Left ventricle myocardium inferior (tissue), 1 donor: ENCODE results near the gene ACTMAP. TPM values are rescaled to one million over a fixed set of nuclear protein-coding genes. Genes with fewer than 3 reads are reported as not detected.

Experiments
- DNase-seq: peaks from one replicate; pipeline ENCODE4 v3.0.0-alpha.2; 2020
- H3K27ac ChIP-seq: fragments of 200-600 bp; replicated peaks from 2 replicates; pipeline ENCODE4 v1.8.0; 2021
- H3K27me3 ChIP-seq: fragments of 200-600 bp; 2 replicates; pipeline ENCODE4 v1.8.0; 2021; ENCODE audit warnings: low read depth
- H3K36me3 ChIP-seq: fragments of 200-600 bp; 2 replicates; pipeline ENCODE4 v1.8.0; 2021
- H3K4me1 ChIP-seq: fragments of 200-600 bp; 2 replicates; pipeline ENCODE4 v1.8.0; 2021
- H3K4me3 ChIP-seq: fragments of 200-600 bp; 2 replicates; pipeline ENCODE4 v1.8.0; 2021; ENCODE audit warnings: mild to moderate bottlenecking, moderate library complexity
- H3K9me3 ChIP-seq: fragments of 200-600 bp; replicated peaks from 2 replicates; pipeline ENCODE4 v1.8.0; 2021
- CTCF ChIP-seq: fragments of 200-600 bp; IDR thresholded peaks from 2 replicates; pipeline ENCODE4 v1.8.0; 2021; ENCODE audit warnings: antibody characterized with exemption, mild to moderate bottlenecking, borderline replicate concordance
- intact Hi-C: fragments of 100-400 bp; cut with micrococcal nuclease; formaldehyde crosslinking; loops from one replicate; pipeline ENCODE4 v1.11.0; 2022
- total RNA-seq: library from RNA; stranded (reverse); fragmentation: NEBNext Ultra II Directional; extraction: Animal tissue kit (Norgen Biotek cat#: 25700); gene quantifications from one replicate; pipeline ENCODE4 v1.2.1, GENCODE V29; 2021
- donor health status: DM: no; HTN: yes; CAD: no; lungs with severe emphysema.

ACTMAP gene
- total RNA-seq, 1 donor from 2014 or later, result 7.4 TPM

- Histone ChIP-seq H3K4me1 (peaks cover 41% of the 10 kb centered on the region), H3K9me3 (no peaks in the 10 kb centered on the region), H3K4me3 (no peak overlapping the region), H3K27ac (peak overlapping the region; percentile 75), H3K27me3 (no peaks in the 10 kb centered on the region), H3K36me3 (peaks cover 50% of the 10 kb centered on the region)
- intact Hi-C loops, result no loop called here
- TF ChIP-seq CTCF, result no peak
- no peak for DNase-seq
Measured at GRCh38 chr19:40739871-40740703, 10.2 kb downstream of the ACTMAP start.

GRCh38 chr19:40739030-40739839 is 11.0 kb downstream of the ACTMAP start:
- H3K9me3 ChIP-seq, result no peaks in the 10 kb centered on the region
- H3K27me3 ChIP-seq, result no peaks in the 10 kb centered on the region
- H3K36me3 ChIP-seq, result peaks cover 58% of the 10 kb centered on the region
- peak overlapping the region; percentile 75 for H3K27ac ChIP-seq
- intact Hi-C loops, result no loop called here
- H3K4me3 ChIP-seq, result no peak overlapping the region
- TF ChIP-seq CTCF, result no peak
- H3K4me1 ChIP-seq, result peaks cover 41% of the 10 kb centered on the region
- DNase-seq, result no peak

- H3K36me3 ChIP-seq, result peaks cover 79% of the 10 kb centered on the region
- no peak overlapping the region for H3K4me3 ChIP-seq
- no peaks in the 10 kb centered on the region for H3K27me3 ChIP-seq
- TF ChIP-seq CTCF, result no peak
- DNase-seq, result no peak
- intact Hi-C loops, result no loop called here
- H3K4me1 ChIP-seq, result peaks cover 41% of the 10 kb centered on the region
- H3K27ac ChIP-seq, result peak overlapping the region; percentile 31
- H3K9me3 ChIP-seq, result no peaks in the 10 kb centered on the region
Measured at GRCh38 chr19:40737102-40737644, 13.1 kb downstream of the ACTMAP start.

GRCh38 chr19:40736661-40737060 is 13.6 kb downstream of the ACTMAP start:
- no peaks in the 10 kb centered on the region for H3K27me3 ChIP-seq
- H3K4me1 ChIP-seq, result peaks cover 39% of the 10 kb centered on the region
- intact Hi-C loops, result no loop called here
- H3K27ac ChIP-seq, result peak overlapping the region; percentile 31
- TF ChIP-seq CTCF, result no peak
- no peak overlapping the region for H3K4me3 ChIP-seq
- no peak for DNase-seq
- H3K9me3 ChIP-seq, result no peaks in the 10 kb centered on the region
- H3K36me3 ChIP-seq, result peaks cover 84% of the 10 kb centered on the region

GRCh38 chr19:40735013-40735771 is 15.1 kb downstream of the ACTMAP start:
- H3K4me3 ChIP-seq, result no peak overlapping the region
- intact Hi-C loops, result no loop called here
- peaks cover 24% of the 10 kb centered on the region for H3K4me1 ChIP-seq
- no peak for TF ChIP-seq CTCF
- no peak overlapping the region for H3K27ac ChIP-seq
- H3K9me3 ChIP-seq, result no peaks in the 10 kb centered on the region
- no peaks in the 10 kb centered on the region for H3K27me3 ChIP-seq
- peaks cover 99% of the 10 kb centered on the region for H3K36me3 ChIP-seq
- DNase-seq, result no peak
